ENCODE results near the gene NUP188.
A peak's percentile ranks its signal among the peaks of the same experiment; 100 is the strongest.
"Not testable (repeated sequence)": the region's sequence is repeated elsewhere in the genome, so short reads cannot be mapped to it uniquely, and the experiment has no call there.

Gene NUP188

GRCh38 chr9:129004173-129004572 is 56.7 kb downstream of the NUP188 start:
- ChIA-PET CTCF (interaction anchor here (1.1 to 1.5 kb wide), 4 partner anchors 13 to 25 kb away, joined by 3 to 5 read pairs (median 4); partner anchors contain the start of gene SH3GLB2), POLR2A (interaction anchor here (0.6 to 2.5 kb wide), 5 partner anchors 9 to 186 kb away, joined by 3 to 7 read pairs (median 5); partner anchors contain the start of gene ENDOG)
- not testable (repeated sequence) for H3K4me3 ChIP-seq (ENCODE audit: low read depth, low read length); H3K4me1 ChIP-seq (ENCODE audit: control insufficient read depth, insufficient read depth, low read length); H3K27ac ChIP-seq (ENCODE audit: extremely low read depth, low read depth, low read length); H3K9me3 ChIP-seq (ENCODE audit: control insufficient read depth, insufficient read depth, low read depth, low read length)
- H3K36me3 ChIP-seq (ENCODE audit: control insufficient read depth in 2 of 2, insufficient read depth in 1 of 2, low read length in 2 of 2) = peaks cover 8 to 86% of the 10 kb centered on the region in 2 experiments; a peak in 2 of 3 replicates
- TF ChIP-seq KLF8 (tag by site-specific recombination; IDR thresholded peaks at IDR 0.05) = peak; percentile 5; the same call in 1 of the 2 replicates
- peak; percentile 14; the same call in 1 of the 2 replicates for TF ChIP-seq ZNF2 (tag by site-specific recombination; IDR thresholded peaks at IDR 0.05)
- TF ChIP-seq ZNF362 (tag by site-specific recombination; IDR thresholded peaks at IDR 0.05) = peak; percentile 39; the same call in 1 of the 2 replicates

- no peaks in the 10 kb centered on the region for H3K9me3 ChIP-seq (ENCODE audit: control insufficient read depth, insufficient read depth, low read depth, low read length)
- ChIA-PET POLR2A (interaction anchor here (0.5 to 2.6 kb wide), 9 partner anchors 8 to 94 kb away, joined by 3 to 10 read pairs (median 3); partner anchors contain the start of genes MIGA2 and SH3GLB2), CTCF (interaction anchor here (0.7 to 3.3 kb wide), 19 partner anchors 9 to 607 kb away, joined by 3 to 31 read pairs (median 4); partner anchors contain the start of gene SH3GLB2)
- no peak for TF ChIP-seq ZNF777 (tag by site-specific recombination; IDR thresholded peaks at IDR 0.05; ENCODE audit: borderline replicate concordance)
- no peak for TF ChIP-seq PRDM1 (tag by site-specific recombination; IDR thresholded peaks at IDR 0.05)
- TF ChIP-seq ZNF280D (tag by site-specific recombination; IDR thresholded peaks at IDR 0.05) = no peak
- no peak for TF ChIP-seq PRDM6 (tag by site-specific recombination; IDR thresholded peaks at IDR 0.05)
- no peak for TF ChIP-seq ZIC2 (tag by site-specific recombination; IDR thresholded peaks at IDR 0.05)
- TF ChIP-seq TCF7L2 (IDR thresholded peaks at IDR 0.05; ENCODE audit: borderline replicate concordance, low read depth, low read length) = no peak
- no peak for TF ChIP-seq RBAK (tag by site-specific recombination; IDR thresholded peaks at IDR 0.05)
- TF ChIP-seq SETDB1 (IDR thresholded peaks at IDR 0.05; ENCODE audit: insufficient read length, low read length) = no peak
- no peak for TF ChIP-seq BCL6B (tag by site-specific recombination; IDR thresholded peaks at IDR 0.05)
- TF ChIP-seq HOXC10 (CRISPR knock-in tag; IDR thresholded peaks at IDR 0.05) = no peak
- TF ChIP-seq ZNF169 (tag by site-specific recombination; IDR thresholded peaks at IDR 0.05) = no peak
- no peak for TF ChIP-seq ZBTB21 (tag by site-specific recombination; IDR thresholded peaks at IDR 0.05)
- no peak for TF ChIP-seq ZBTB20 (tag by site-specific recombination; IDR thresholded peaks at IDR 0.05)
- TF ChIP-seq ZNF549 (tag by site-specific recombination; IDR thresholded peaks at IDR 0.05) = no peak
- TF ChIP-seq ZNF571 (tag by site-specific recombination; IDR thresholded peaks at IDR 0.05) = no peak
- TF ChIP-seq GLIS1 (tag by site-specific recombination; IDR thresholded peaks at IDR 0.05) = no peak
- TF ChIP-seq ZSCAN5A (tag by site-specific recombination; IDR thresholded peaks at IDR 0.05) = no peak
- no peak for TF ChIP-seq PRDM10 (tag by site-specific recombination; IDR thresholded peaks at IDR 0.05)
- H3K27ac ChIP-seq (ENCODE audit: extremely low read depth, low read depth, low read length) = no peak overlapping the region
- peaks cover 4 to 83% of the 10 kb centered on the region in 2 experiments; a peak in 2 of 3 replicates for H3K36me3 ChIP-seq (ENCODE audit: control insufficient read depth in 2 of 2, insufficient read depth in 1 of 2, low read length in 2 of 2)
- H3K4me1 ChIP-seq (ENCODE audit: control insufficient read depth, insufficient read depth, low read length) = no peaks in the 10 kb centered on the region
- no peak overlapping the region for H3K4me3 ChIP-seq (ENCODE audit: low read depth, low read length)
These were observed 58.0 kb downstream of the NUP188 start for GRCh38 chr9:129005336-129005997.

All from HEK293 (cell line).